Stimulated activated CD8-positive, alpha-beta memory T cell treated with anti-CD3 and anti-CD28 coated beads, Interleukin-4, amount 100 ng/mL, for 4 hours (primary cell): ENCODE results near the gene CFAP58.

Experiments used
- DNase-seq, 2 donors: peaks; one replicate each; pipeline ENCODE4 v3.0.0-alpha.2; 2020; ENCODE audit warnings: low read depth in 2 of 2, low spot score in 1 of 2

Gene CFAP58

DNA sequence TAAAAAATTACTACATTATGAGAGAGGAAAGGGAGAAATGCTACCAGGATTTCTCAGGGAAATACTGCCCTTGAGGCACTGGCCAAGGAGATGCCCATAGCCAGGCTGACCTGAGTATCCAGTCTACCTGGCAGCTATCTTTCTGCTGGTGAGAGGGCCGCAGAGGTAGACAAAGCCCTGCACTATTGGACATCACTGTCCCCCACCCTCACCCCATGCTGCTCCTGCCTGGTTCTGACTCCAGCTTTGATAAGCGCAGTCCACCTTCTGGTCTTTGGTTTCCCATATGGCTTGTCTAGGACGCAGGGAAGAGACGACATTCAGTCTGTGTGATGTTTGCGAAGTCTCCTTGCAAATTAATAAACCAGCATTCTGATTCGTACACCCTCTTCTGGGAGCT is 19.1 kb upstream of the CFAP58 start:
- DNase-seq: no peak

DNA sequence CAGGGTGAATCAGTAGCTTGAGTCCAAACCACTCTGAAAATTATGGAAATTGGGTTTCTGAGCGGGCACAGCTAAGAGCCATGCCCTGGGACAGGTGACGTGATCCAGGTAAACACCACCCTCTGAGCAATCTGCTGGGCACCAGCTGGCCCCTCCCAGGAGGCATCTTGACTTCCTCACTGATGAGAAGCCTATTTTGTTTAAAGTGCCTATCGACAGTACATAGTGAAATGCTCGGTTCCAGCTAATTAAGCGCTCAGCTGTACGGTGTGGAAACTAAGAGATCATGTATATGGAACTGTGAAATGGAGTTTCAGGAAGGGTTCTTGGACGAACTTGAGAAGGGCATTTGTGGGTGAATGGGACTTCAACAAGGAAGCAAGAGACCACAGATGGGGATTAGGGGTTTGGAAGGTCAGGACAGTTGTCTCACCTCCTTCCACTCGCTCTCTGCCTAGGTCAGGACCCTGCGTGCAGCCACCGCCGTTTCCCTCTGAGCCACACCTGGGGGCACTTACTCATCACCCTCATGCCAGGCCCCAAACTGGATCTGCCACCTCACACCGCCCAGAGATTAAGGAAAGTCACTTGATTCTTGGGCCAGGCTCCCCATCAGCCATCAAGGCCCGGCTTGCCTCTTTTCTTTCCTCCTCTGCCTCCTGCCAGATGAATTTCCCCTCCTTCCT is 18.5 kb upstream of the CFAP58 start:
- DNase-seq: no peak

DNA sequence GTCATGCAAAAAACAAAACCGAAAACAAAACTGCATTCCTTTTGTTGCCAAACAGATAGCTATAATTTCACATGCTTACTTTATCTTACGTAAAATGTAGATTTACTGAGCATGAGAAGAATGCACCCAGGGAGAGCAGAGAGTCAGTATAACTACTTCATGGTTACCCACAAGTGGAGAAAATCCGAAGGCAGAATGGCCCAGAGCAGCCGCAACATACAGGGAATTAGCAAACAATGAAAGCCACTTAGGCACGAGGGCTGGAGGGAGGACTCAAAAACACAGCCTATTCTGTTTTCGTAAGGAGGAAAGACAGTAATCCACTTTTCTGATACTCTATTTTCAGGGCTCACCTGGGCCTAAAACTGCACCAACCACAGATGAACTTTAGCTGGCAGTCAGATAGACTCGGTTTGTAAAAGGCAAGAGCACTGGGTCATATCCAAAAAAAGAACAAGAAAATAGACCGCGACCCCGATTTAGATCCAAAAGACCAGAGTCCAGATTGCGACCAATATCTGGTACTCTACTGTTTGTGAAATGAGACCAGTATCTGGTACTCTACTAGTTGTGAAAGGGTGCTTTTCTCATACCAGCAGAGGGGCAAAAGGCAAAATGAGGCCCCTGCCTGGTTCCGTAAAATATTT is 16.7 kb upstream of the CFAP58 start:
- no peak for DNase-seq

- no peak for DNase-seq
Measured at GRCh38 chr10:104337521-104337984, 16.1 kb upstream of the CFAP58 start.

DNA sequence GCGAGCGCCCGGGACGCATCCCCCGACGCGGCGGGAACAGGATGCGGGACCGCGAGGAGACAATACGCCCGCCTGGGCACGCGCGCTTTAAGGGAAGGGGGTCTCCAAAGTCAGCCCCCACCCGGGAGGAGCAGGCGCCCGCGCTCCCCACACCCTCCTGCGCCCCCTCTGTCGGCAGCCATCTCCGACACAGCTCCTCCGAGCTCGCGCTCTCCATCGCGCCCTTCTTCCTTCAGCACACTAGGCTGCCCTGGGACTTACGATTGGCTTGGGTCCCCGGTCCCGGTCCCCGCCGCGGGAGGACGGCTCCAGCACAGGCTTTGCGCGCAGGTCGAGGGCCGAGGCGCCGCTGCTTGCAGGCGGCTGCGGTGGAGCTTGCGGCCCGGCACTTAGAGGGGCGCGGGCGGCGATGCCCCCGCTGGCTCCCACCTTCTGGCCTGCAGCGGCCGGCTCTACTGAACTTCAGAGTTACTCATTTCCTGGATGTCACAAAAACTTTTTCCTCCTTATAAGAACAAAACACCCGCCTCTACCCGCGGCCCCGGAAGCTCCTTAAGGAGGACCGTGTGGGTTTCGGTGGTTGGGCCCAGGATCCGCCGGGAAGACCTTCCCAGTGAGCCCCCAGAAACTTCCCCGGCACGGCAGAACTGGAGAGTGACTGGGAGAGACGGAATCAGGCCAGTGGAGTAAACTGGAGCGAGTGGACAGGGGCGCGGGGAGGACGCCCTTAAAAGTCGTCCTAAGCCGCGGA is 15.5 kb upstream of the CFAP58 start, which contains the start of gene ITPRIP:
Gene ITPRIP (minus strand): TSS at position 481 of the 751 bp plus-strand sequence. CDS start 22,414 bp downstream, outside the sequence.
- DNase-seq: peak; percentile 45 to 62

GRCh38 chr10:104339469-104340110 is 14.0 kb upstream of the CFAP58 start:
- no peak for DNase-seq

DNA sequence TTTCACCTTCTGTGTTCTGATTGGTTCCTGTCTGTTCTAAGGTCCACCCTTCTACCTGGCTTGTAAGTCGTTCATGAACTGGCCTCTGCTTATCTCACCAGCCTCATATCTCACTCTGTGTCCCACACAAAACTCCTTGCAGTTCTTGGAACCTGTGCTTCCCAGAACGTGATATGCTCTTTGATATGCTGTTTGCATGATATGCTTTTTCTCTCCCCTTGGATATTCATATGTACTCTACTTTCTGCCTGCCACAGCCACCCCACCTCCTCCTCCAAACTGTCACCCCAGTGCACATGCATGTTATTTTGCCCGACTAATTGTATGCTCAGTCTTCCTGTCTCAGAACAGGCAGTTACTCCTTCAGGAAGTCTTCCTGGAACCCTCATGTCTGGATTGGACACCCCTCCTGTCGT is 13.5 kb upstream of the CFAP58 start:
- DNase-seq: no peak

GRCh38 chr10:104340641-104341040 is 13.0 kb upstream of the CFAP58 start:
- DNase-seq: no peak

DNA sequence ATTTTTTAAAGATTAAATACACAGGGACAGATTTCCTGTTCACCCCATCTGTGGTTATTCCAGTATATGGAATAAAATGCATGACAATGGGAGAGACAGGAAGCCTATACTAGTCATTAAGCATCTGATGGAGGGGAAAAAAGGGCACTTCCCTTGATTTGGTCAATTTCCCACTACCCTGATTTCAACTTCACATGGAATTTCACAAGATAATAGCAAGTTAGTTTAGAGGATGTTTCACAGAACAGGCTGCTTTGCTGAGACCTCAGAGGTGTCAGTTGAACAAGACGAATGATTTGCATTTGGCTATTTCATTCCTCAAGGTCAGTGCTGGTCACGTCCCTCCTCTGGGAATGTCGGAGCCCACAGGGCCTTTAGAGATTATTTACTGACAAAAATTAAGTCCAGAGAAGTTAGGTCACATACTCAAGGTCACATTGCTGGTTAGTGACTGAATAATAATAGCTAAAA is 10.7 kb upstream of the CFAP58 start:
- no peak for DNase-seq

DNA sequence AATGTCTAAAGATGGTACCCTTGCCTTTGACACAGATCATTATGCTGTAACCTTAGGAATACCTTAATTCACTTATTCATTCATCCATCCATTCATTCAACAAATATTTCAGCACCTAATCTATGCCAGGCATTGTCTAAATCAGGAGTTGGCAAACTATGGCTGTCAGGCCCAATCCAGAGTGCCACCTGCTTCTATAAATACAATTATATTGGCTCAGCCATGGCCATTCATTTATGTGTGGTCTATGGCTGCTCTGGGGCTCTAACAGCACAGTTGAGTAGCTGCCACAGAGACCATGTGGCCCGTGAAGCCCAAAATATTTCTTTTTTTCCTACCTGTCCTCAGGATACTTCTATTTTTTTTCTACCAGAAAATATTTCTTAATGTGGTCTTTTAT is 9.4 kb upstream of the CFAP58 start:
- no peak for DNase-seq

- no peak for DNase-seq
Measured at GRCh38 chr10:104345515-104345914, 8.1 kb upstream of the CFAP58 start.

GRCh38 chr10:104345941-104346340 is 7.7 kb upstream of the CFAP58 start:
- DNase-seq: no peak

DNA sequence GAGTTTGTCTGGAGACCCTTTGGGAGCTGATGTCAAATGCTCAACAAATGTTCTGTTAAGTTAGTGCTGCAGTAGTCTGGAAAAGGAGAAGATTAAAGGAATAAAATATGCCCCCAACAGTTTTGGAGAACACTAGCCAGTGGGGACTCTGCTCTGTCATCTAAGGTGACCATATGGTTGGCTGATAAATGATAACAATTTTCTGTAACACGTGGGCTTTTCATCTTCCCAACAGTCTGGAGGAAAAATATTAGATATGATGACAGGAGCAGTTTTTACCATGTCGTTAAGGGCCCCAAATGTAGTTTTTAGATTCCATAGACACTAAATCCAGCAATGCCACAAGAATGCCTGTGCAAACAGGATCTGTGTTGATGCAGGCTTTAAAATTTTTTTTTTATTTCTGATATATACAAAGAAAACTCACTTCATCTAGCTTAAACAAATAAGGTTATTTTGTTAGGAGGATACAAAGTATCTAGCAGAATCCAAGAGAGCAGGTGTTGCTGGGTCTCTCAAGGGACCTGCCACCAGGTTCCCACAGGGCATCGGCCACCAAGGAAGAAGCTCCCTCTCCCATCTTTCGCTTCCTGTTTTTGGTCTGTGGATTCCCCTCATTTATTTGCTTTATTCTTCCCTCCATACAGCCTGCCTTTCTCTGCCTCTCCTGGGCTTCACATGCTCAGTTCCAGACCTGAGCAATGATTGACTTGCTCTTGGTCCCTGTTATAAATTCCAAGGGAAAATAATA is 6.2 kb upstream of the CFAP58 start:
- DNase-seq: no peak

DNA sequence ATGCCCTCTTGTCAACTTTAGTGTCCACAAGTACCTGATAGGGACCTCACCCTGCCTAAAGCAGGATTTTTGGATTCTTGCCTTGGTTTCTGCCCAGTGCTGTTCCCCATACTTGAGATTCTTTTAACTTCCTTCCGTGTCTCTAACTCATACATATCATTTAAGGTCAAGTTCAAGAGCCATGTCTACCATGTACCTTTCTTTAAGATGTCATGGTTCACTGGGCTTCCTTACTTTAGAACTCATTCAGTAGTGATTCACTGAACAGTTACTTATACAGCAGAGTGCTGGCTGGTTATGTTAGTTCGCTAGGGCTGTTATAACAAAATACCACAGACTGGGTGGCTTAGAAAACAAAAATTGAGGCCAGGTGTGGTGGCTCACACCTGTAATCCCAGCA is 5.0 kb upstream of the CFAP58 start:
- no peak for DNase-seq

DNA sequence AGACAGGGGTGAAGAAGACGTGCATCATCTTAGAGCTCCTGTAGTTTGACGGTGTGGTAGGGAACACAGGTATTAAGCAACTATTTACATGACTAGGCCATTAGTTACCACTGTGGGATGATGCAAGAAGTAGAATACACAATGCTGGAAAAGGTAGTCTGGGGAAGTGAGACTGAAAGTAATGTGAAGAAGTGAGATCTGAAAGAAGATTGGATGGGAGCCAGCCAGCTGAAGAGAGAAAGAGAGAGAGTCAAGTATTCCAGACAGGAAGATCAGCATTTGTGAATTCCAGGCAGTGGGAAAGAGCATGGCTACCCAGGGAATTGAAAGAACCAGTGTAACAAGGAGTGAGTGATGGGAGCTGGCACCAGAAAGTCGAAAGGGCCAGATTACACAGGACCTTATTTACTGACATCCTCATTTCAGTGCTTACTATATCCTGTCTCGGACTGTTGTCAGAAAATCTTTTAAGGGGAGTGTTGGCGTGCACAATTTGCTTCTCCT is 4.0 kb upstream of the CFAP58 start:
- no peak for DNase-seq

DNA sequence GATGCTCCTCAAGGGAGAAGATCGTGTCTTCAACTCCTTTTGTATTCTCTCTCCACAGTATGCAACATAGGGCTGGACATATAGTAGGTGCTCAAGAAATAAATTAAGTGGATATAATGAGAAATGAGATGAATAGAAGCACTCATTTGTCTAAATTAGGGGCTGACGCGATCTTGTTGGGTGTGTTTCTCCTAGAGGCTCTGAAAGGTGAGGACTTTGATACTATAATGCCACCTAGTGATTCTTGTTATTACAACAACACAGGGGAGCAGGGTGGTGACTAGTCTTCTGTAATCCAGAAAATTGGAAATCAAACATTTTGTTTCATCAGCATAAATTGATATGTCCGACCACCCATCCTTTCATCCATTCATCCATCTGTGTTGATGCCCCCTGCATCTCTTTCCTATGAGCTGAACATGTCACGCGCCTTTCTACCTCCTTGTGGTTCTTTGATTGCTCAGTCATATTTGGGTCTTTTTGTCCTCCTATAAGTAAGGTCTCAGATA is 3.5 kb upstream of the CFAP58 start:
- no peak for DNase-seq

GRCh38 chr10:104351061-104351702 is 2.5 kb upstream of the CFAP58 start:
- DNase-seq: no peak

DNA sequence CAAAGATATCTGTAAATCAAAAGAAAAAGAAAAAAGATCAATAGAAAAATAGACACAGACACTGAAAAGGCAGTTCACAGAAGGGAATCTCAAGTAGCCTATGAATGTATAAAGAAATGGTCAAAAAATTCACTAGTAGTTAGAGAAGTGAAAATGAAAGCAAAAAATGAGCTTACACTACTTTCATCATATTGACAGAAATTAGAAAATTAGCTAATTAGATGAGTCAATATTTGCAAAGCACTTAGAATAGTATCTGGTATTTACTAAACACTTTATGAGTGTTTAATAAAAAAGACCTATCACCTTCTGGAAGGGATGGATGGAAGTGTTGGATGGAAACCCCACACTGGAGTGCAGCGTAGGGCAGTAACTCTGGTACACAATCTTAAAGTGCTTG is 1.7 kb upstream of the CFAP58 start:
- DNase-seq: no peak

GRCh38 chr10:104359811-104360210 is 6.2 kb downstream of the CFAP58 start:
- DNase-seq: no peak

DNA sequence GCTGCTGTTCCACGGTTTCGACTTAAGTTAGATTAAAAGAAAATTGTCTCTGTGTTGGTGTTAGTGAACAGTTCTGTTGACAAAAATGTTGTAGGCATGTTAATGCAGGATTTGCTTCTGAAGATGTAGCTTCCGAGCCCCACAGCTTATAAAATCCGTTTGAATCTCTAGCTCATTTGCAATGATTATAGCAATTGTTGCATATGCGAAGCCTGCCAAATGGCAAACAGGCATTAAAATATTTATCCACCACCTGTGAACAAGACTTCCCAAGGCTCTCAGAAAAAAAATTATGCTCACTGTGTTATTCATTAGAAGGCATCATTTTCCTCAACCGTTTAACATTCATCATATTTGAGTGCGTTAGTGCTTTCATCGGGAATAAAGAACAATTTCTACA is 14.3 kb downstream of the CFAP58 start:
- DNase-seq: no peak
